HepG2 (cell line): ENCODE data around the gene SGCE. TPM values are rescaled to one million over a fixed set of nuclear protein-coding genes. Genes with fewer than 3 reads are reported as not detected.

Experiments used
- ATF3 ChIP-seq: sonication (generic); formaldehyde crosslinking; IDR thresholded peaks from 2 replicates; pipeline ENCODE4 v1.4.0; 2020; ENCODE audit warnings: missing genetic modification reagents
- CAMTA2 ChIP-seq: sonication (generic); formaldehyde crosslinking; IDR thresholded peaks from 2 replicates; pipeline ENCODE4 v1.4.0; 2020; ENCODE audit warnings: mild to moderate bottlenecking, missing genetic modification reagents, borderline replicate concordance
- ETV5 ChIP-seq: IDR thresholded peaks from 2 replicates; pipeline ENCODE4 v1.6.1; 2018; ENCODE audit warnings: missing biosample characterization, missing genetic modification reagents, inconsistent platforms, borderline replicate concordance
- FOSL2 ChIP-seq: sonication (generic); formaldehyde crosslinking; IDR thresholded peaks from 2 replicates; pipeline ENCODE4 v1.4.0; 2020; ENCODE audit warnings: missing genetic modification reagents
- FOXA3 ChIP-seq: IDR thresholded peaks from 2 replicates; pipeline ENCODE4 v1.6.1; 2016; ENCODE audit warnings: missing genetic modification reagents, missing compliant biosample characterization
- HOMEZ ChIP-seq: IDR thresholded peaks from 2 replicates; pipeline ENCODE4 v1.6.1; 2016; ENCODE audit warnings: low read depth
- LRRFIP1 ChIP-seq: sonication (generic); formaldehyde crosslinking; conservative IDR thresholded peaks from 2 replicates; pipeline ENCODE4 v1.4.0; 2020; ENCODE audit warnings: missing genetic modification reagents
- MED1 ChIP-seq: sonication (generic); formaldehyde crosslinking; IDR thresholded peaks from 2 replicates; pipeline ENCODE4 v1.4.0; 2020; ENCODE audit warnings: missing genetic modification reagents
- NCOA2 ChIP-seq: sonication (generic); formaldehyde crosslinking; IDR thresholded peaks from 2 replicates; pipeline ENCODE4 v1.8.0; 2022; ENCODE audit warnings: inconsistent platforms
- RXRB ChIP-seq: IDR thresholded peaks from 2 replicates; pipeline ENCODE4 v1.6.1; 2016; ENCODE audit warnings: borderline replicate concordance, missing genetic modification reagents, missing compliant biosample characterization
- SAP130 ChIP-seq: IDR thresholded peaks from 2 replicates; pipeline ENCODE4 v1.6.1; 2016; ENCODE audit warnings: low read depth
- U2AF1 ChIP-seq: fragments of 200-400 bp; formaldehyde crosslinking; optimal IDR thresholded peaks from 2 replicates; pipeline ENCODE3; 2017; ENCODE audit warnings: mild to moderate bottlenecking, low read depth, low read length
- ZNF382 ChIP-seq: sonication (generic); formaldehyde crosslinking; IDR thresholded peaks from 2 replicates; pipeline ENCODE4 v1.5.0; 2020; ENCODE audit warnings: missing genetic modification reagents, mild to moderate bottlenecking, borderline replicate concordance
- polyA plus RNA-seq, 8 experiments: library from polyadenylated mRNA; depleted of rRNA in 3 of 8; stranded (reverse) in 7 of 8; unstranded in 1 of 8; fragments of >200 nt; fragmentation: Illumina TruSeq in 4 of 8; extraction: Trizol in 4 of 8; gene quantifications; 2 replicates each; pipeline versions ENCODE4 v1.2.1 to v1.2.3, GENCODE V29; 2011 to 2016; ENCODE audit warnings: low read depth in 4 of 8, missing spikeins in 1 of 8, mixed read lengths in 1 of 8; ENCODE audit not compliant: insufficient read depth in 1 of 8
- total RNA-seq, 5 experiments: library from RNA; depleted of rRNA; stranded (reverse); fragments of >200 nt; fragmentation: Illumina TruSeq; extraction: Trizol; gene quantifications; 2 replicates each; pipeline ENCODE4 v1.2.3, GENCODE V29; 2016; ENCODE audit warnings: low read depth in 1 of 5
- TF ChIP-seq, protein P1 (sequence below), 2 experiments: sonication (generic) in 1 of 2; formaldehyde crosslinking in 1 of 2; IDR thresholded peaks; 2 replicates each; pipeline versions ENCODE4 v1.4.0 to v1.6.1; 2018 to 2020; ENCODE audit warnings: missing genetic modification reagents in 2 of 2, borderline replicate concordance in 1 of 2, low read depth in 1 of 2, mild to moderate bottlenecking in 1 of 2, missing biosample characterization in 1 of 2
- TF ChIP-seq, protein P2 (sequence below): sonication (generic); formaldehyde crosslinking; IDR thresholded peaks from 2 replicates; pipeline ENCODE4 v1.5.1; 2020; ENCODE audit warnings: missing genetic modification reagents, mild to moderate bottlenecking, borderline replicate concordance
- TF ChIP-seq, protein P3 (sequence below): IDR thresholded peaks from 2 replicates; pipeline ENCODE4 v1.4.0; 2020; ENCODE audit warnings: mild to moderate bottlenecking, missing genetic modification reagents

The SGCE gene
- total and polyA plus RNA-seq, 2 of the 13 experiments (the other 11 are each of a cell fraction or from before 2014, with no cell fraction given): 52.3 to 71.1 TPM

DNA sequence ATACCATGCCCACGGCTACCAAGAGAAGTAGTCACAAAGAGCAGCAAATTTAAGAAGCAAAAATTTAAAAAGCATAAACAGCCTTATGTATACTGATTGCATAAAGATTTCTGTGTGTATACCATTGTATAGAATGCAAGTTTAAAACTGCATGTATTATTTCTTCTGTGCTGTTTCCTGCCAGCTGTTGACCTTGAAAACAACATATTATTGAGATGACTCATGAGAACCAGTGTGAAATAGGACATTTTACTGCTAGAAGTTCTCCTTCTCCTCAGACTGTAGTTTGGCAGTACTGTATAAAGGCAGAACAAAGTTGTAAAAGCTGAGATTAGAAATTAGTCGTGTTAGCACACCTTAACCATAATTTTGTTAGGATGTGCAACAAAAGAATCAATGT lies 42.3 kb upstream of the SGCE start (continued):
- TF ChIP-seq, protein P1, sequence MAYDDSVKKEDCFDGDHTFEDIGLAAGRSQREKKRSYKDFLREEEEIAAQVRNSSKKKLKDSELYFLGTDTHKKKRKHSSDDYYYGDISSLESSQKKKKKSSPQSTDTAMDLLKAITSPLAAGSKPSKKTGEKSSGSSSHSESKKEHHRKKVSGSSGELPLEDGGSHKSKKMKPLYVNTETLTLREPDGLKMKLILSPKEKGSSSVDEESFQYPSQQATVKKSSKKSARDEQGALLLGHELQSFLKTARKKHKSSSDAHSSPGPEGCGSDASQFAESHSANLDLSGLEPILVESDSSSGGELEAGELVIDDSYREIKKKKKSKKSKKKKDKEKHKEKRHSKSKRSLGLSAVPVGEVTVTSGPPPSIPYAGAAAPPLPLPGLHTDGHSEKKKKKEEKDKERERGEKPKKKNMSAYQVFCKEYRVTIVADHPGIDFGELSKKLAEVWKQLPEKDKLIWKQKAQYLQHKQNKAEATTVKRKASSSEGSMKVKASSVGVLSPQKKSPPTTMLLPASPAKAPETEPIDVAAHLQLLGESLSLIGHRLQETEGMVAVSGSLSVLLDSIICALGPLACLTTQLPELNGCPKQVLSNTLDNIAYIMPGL (CRISPR knock-in tag; IDR thresholded peaks at IDR 0.05; ENCODE audit: borderline replicate concordance in 1 of 2, low read depth in 1 of 2): no peak
- TF ChIP-seq RXRB (CRISPR knock-in tag) (peak; percentile 45; the same call in 1 of the 2 replicates), HOMEZ (peak; percentile 88), ATF3 (CRISPR knock-in tag) (peak; percentile 80), ETV5 (CRISPR knock-in tag) (peak; percentile 48; the same call in 1 of the 2 replicates), MED1 (CRISPR knock-in tag) (peak; percentile 70), LRRFIP1 (no peak), FOXA3 (CRISPR knock-in tag) (peak; percentile 72), CAMTA2 (CRISPR knock-in tag) (no peak), U2AF1 (no peak), SAP130 (CRISPR knock-in tag) (peak; percentile 58), ZNF382 (CRISPR knock-in tag) (no peak), NCOA2 (peak; percentile 48; the same call in 1 of the 2 replicates), FOSL2 (peak; percentile 86)
- TF ChIP-seq, protein P2, sequence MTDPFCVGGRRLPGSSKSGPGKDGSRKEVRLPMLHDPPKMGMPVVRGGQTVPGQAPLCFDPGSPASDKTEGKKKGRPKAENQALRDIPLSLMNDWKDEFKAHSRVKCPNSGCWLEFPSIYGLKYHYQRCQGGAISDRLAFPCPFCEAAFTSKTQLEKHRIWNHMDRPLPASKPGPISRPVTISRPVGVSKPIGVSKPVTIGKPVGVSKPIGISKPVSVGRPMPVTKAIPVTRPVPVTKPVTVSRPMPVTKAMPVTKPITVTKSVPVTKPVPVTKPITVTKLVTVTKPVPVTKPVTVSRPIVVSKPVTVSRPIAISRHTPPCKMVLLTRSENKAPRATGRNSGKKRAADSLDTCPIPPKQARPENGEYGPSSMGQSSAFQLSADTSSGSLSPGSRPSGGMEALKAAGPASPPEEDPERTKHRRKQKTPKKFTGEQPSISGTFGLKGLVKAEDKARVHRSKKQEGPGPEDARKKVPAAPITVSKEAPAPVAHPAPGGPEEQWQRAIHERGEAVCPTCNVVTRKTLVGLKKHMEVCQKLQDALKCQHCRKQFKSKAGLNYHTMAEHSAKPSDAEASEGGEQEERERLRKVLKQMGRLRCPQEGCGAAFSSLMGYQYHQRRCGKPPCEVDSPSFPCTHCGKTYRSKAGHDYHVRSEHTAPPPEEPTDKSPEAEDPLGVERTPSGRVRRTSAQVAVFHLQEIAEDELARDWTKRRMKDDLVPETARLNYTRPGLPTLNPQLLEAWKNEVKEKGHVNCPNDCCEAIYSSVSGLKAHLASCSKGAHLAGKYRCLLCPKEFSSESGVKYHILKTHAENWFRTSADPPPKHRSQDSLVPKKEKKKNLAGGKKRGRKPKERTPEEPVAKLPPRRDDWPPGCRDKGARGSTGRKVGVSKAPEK: no peak
- TF ChIP-seq, protein P3, sequence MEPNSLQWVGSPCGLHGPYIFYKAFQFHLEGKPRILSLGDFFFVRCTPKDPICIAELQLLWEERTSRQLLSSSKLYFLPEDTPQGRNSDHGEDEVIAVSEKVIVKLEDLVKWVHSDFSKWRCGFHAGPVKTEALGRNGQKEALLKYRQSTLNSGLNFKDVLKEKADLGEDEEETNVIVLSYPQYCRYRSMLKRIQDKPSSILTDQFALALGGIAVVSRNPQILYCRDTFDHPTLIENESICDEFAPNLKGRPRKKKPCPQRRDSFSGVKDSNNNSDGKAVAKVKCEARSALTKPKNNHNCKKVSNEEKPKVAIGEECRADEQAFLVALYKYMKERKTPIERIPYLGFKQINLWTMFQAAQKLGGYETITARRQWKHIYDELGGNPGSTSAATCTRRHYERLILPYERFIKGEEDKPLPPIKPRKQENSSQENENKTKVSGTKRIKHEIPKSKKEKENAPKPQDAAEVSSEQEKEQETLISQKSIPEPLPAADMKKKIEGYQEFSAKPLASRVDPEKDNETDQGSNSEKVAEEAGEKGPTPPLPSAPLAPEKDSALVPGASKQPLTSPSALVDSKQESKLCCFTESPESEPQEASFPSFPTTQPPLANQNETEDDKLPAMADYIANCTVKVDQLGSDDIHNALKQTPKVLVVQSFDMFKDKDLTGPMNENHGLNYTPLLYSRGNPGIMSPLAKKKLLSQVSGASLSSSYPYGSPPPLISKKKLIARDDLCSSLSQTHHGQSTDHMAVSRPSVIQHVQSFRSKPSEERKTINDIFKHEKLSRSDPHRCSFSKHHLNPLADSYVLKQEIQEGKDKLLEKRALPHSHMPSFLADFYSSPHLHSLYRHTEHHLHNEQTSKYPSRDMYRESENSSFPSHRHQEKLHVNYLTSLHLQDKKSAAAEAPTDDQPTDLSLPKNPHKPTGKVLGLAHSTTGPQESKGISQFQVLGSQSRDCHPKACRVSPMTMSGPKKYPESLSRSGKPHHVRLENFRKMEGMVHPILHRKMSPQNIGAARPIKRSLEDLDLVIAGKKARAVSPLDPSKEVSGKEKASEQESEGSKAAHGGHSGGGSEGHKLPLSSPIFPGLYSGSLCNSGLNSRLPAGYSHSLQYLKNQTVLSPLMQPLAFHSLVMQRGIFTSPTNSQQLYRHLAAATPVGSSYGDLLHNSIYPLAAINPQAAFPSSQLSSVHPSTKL (CRISPR knock-in tag): peak; percentile 90
